PC-3 (cell line): ENCODE data around the gene SLC19A2.
"Not testable (repeated sequence)": the region's sequence is repeated elsewhere in the genome, so short reads cannot be mapped to it uniquely, and the experiment has no call there.

Source experiments
- EZH2 ChIP-seq: fragments of 300-600 bp; sonication (generic); IDR thresholded peaks from one replicate; pipeline ENCODE4 v1.6.1; 2017; ENCODE audit warnings: antibody characterized with exemption, mild to moderate bottlenecking, low read length; ENCODE audit not compliant: unreplicated experiment
- EZH2phosphoT487 ChIP-seq: fragments of 300-600 bp; sonication (generic); IDR thresholded peaks from 2 replicates; pipeline ENCODE4 v1.6.1; 2018; ENCODE audit warnings: mild to moderate bottlenecking, antibody characterized with exemption, low read length, borderline replicate concordance
- TF ChIP-seq, protein P1 (sequence below): fragments of 300-600 bp; sonication (generic); conservative IDR thresholded peaks from 2 replicates; pipeline ENCODE4 v1.5.1; 2017; ENCODE audit warnings: antibody characterized with exemption, low read depth, mild to moderate bottlenecking, low read length

DNA sequence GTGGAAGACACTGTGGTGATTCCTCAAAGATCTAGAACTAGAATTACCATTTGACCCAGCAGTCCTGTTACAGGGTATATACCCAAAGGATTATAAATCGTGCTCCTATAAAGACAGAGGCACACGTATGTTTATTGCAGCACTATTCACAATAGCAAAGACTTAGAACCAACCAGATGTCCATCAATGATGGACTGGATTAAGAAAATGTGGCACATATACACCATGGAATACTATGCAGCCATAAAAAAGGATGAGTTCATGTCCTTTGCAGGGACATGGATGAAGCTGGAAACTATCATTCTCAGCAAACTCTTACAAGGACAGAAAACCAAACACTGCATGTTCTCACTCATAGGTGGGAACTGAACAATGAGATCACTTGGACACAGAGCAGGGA is 17.9 kb upstream of the SLC19A2 start:
- TF ChIP-seq, protein P1, sequence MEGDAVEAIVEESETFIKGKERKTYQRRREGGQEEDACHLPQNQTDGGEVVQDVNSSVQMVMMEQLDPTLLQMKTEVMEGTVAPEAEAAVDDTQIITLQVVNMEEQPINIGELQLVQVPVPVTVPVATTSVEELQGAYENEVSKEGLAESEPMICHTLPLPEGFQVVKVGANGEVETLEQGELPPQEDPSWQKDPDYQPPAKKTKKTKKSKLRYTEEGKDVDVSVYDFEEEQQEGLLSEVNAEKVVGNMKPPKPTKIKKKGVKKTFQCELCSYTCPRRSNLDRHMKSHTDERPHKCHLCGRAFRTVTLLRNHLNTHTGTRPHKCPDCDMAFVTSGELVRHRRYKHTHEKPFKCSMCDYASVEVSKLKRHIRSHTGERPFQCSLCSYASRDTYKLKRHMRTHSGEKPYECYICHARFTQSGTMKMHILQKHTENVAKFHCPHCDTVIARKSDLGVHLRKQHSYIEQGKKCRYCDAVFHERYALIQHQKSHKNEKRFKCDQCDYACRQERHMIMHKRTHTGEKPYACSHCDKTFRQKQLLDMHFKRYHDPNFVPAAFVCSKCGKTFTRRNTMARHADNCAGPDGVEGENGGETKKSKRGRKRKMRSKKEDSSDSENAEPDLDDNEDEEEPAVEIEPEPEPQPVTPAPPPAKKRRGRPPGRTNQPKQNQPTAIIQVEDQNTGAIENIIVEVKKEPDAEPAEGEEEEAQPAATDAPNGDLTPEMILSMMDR = not testable (repeated sequence)
- not testable (repeated sequence) for TF ChIP-seq EZH2, EZH2phosphoT487
